Measurements from ENCODE around the gene TBC1D8B. TPM values are rescaled to one million over a fixed set of nuclear protein-coding genes. Genes with fewer than 3 reads are reported as not detected.

Gene TBC1D8B
- total and polyA plus RNA-seq, 2 of the 8 experiments (the other 6 are each of a cell fraction or from before 2014, with no cell fraction given), result 0.91 to 8.4 TPM

GRCh38 chrX:106780664-106781377 lies 21.7 kb upstream of the TBC1D8B start (continued):
- TF ChIP-seq CHD7 (IDR thresholded peaks at IDR 0.05; ENCODE audit: insufficient replicate concordance, low read length) (no peak), GTF2F1 (IDR thresholded peaks at IDR 0.05; ENCODE audit: borderline replicate concordance, low read depth, low read length) (no peak), SIRT6 (IDR thresholded peaks at IDR 0.05; ENCODE audit: low read length) (no peak), TCF12 (IDR thresholded peaks at IDR 0.05; ENCODE audit: low read depth, low read length) (no peak), YY1 (IDR thresholded peaks at IDR 0.05; ENCODE audit: low read depth, low read length) (no peak), NRF1 (IDR thresholded peaks at IDR 0.05; ENCODE audit: low read depth, low read length) (no peak), BCL11A (IDR thresholded peaks at IDR 0.05; ENCODE audit: low read depth in 2 of 2, low read length in 2 of 2) (no peak), BRCA1 (IDR thresholded peaks at IDR 0.05; ENCODE audit: low read depth, low read length) (no peak), MAX (IDR thresholded peaks at IDR 0.05) (no peak), SRF (IDR thresholded peaks at IDR 0.05; ENCODE audit: low read depth, low read length) (no peak), SUZ12 (IDR thresholded peaks at IDR 0.05; ENCODE audit: low read length) (no peak)

Data from H1 (cell line).